ENCODE data around the gene ABHD11. TPM values are rescaled to one million over a fixed set of nuclear protein-coding genes. Genes with fewer than 3 reads are reported as not detected.

Gene ABHD11
- total and polyA plus RNA-seq, 2 donors, result 10.2 to 22.8 TPM

GRCh38 chr7:73702226-73702625, 36.4 kb downstream of the ABHD11 start:
- Histone ChIP-seq H3K27me3 (ENCODE audit: control insufficient read depth in 2 of 2, insufficient read depth in 1 of 2, low read length in 1 of 2) (peaks cover 0 to 13% of the 10 kb centered on the region in 2 donors), H3K27ac (ENCODE audit: low read depth in 1 of 2, low read length in 1 of 2) (no peak overlapping the region), H3K4me1 (ENCODE audit: control insufficient read depth in 2 of 2, insufficient read depth in 2 of 2, low read length in 2 of 2) (peaks cover 14 to 16% of the 10 kb centered on the region in 2 donors), H3K36me3 (ENCODE audit: control insufficient read depth in 2 of 2, insufficient read depth in 2 of 2, low read length in 1 of 2) (peaks cover 20 to 24% of the 10 kb centered on the region in 2 donors), H3K9me3 (ENCODE audit: control insufficient read depth in 2 of 2, insufficient read depth in 1 of 2, low read length in 1 of 2) (no peaks in the 10 kb centered on the region), H3K4me3 (ENCODE audit: low read length in 2 of 2) (no peak overlapping the region)
- DNase-seq (ENCODE audit: low read depth in 6 of 9, low spot score in 9 of 9), result no peak
- WGBS, result 85% methylated on average over 8 of the region's 8 CpGs

GRCh38 chr7:73701357-73701995, 37.1 kb downstream of the ABHD11 start:
- no peak for DNase-seq (ENCODE audit: low read depth in 6 of 9, low spot score in 9 of 9)
- Histone ChIP-seq H3K27me3 (ENCODE audit: control insufficient read depth in 2 of 2, insufficient read depth in 1 of 2, low read length in 1 of 2) (peaks cover 0 to 13% of the 10 kb centered on the region in 2 donors), H3K27ac (ENCODE audit: low read depth in 1 of 2, low read length in 1 of 2) (no peak overlapping the region), H3K4me3 (ENCODE audit: low read length in 2 of 2) (no peak overlapping the region), H3K36me3 (ENCODE audit: control insufficient read depth in 2 of 2, insufficient read depth in 2 of 2, low read length in 1 of 2) (peaks cover 28 to 32% of the 10 kb centered on the region in 2 donors), H3K4me1 (ENCODE audit: control insufficient read depth in 2 of 2, insufficient read depth in 2 of 2, low read length in 2 of 2) (peaks cover 8 to 12% of the 10 kb centered on the region in 2 donors), H3K9me3 (ENCODE audit: control insufficient read depth in 2 of 2, insufficient read depth in 1 of 2, low read length in 1 of 2) (no peaks in the 10 kb centered on the region)
- WGBS, result 71% methylated on average over 13 of the region's 13 CpGs

DNA sequence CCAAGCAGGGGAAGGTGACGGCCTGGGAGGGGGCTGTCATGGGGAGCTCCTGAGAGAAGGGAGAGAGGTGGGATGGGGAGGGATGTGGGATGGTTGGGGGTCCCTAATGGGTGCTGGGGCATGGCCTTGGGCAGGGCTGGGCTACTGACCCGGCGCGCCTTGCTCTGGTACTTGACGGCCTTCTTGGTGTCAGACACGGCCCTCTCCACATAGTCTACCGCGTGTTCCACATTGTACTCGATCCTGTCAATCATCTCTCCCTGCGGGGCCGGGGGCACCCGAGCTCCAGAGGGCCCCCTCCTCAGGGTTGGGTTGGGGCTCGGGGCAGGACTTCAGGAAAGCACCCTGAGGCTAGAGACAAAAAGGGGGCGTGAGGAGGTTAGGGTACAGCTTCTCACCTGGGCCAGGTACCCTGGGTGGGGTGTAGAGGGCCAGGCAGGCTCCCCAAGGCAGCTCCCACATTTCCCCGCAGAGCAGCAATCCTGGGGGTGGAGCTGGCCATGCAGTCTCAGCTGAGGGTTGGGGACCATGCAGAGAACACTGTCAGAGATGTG, 37.9 kb downstream of the ABHD11 start:
- WGBS, result 93% methylated on average over 15 of the region's 15 CpGs
- no peak overlapping the region for H3K4me3 ChIP-seq (ENCODE audit: low read length in 2 of 2)
- DNase-seq (ENCODE audit: low read depth in 6 of 9, low spot score in 9 of 9), result no peak
- no peaks in the 10 kb centered on the region for H3K9me3 ChIP-seq (ENCODE audit: control insufficient read depth in 2 of 2, insufficient read depth in 1 of 2, low read length in 1 of 2)
- peaks cover 3 to 12% of the 10 kb centered on the region in 2 donors for H3K4me1 ChIP-seq (ENCODE audit: control insufficient read depth in 2 of 2, insufficient read depth in 2 of 2, low read length in 2 of 2)
- H3K36me3 ChIP-seq (ENCODE audit: control insufficient read depth in 2 of 2, insufficient read depth in 2 of 2, low read length in 1 of 2), result peaks cover 34 to 38% of the 10 kb centered on the region in 2 donors
- H3K27ac ChIP-seq (ENCODE audit: low read depth in 1 of 2, low read length in 1 of 2), result no peak overlapping the region
- H3K27me3 ChIP-seq (ENCODE audit: control insufficient read depth in 2 of 2, insufficient read depth in 1 of 2, low read length in 1 of 2), result peaks cover 0 to 9% of the 10 kb centered on the region in 2 donors

- H3K27ac ChIP-seq (ENCODE audit: low read depth in 1 of 2, low read length in 1 of 2), result no peak overlapping the region
- DNase-seq (ENCODE audit: low read depth in 6 of 9, low spot score in 9 of 9), result no peak
- no peaks in the 10 kb centered on the region for H3K9me3 ChIP-seq (ENCODE audit: control insufficient read depth in 2 of 2, insufficient read depth in 1 of 2, low read length in 1 of 2)
- H3K4me1 ChIP-seq (ENCODE audit: control insufficient read depth in 2 of 2, insufficient read depth in 2 of 2, low read length in 2 of 2), result peaks cover 3 to 12% of the 10 kb centered on the region in 2 donors
- H3K4me3 ChIP-seq (ENCODE audit: low read length in 2 of 2), result no peak overlapping the region
- 95% methylated on average over 14 of the region's 14 CpGs for WGBS
- H3K27me3 ChIP-seq (ENCODE audit: control insufficient read depth in 2 of 2, insufficient read depth in 1 of 2, low read length in 1 of 2), result peaks cover 0 to 9% of the 10 kb centered on the region in 2 donors
- peaks cover 37 to 42% of the 10 kb centered on the region in 2 donors for H3K36me3 ChIP-seq (ENCODE audit: control insufficient read depth in 2 of 2, insufficient read depth in 2 of 2, low read length in 1 of 2)
Observed at GRCh38 chr7:73700069-73700423, 38.6 kb downstream of the ABHD11 start.

DNA sequence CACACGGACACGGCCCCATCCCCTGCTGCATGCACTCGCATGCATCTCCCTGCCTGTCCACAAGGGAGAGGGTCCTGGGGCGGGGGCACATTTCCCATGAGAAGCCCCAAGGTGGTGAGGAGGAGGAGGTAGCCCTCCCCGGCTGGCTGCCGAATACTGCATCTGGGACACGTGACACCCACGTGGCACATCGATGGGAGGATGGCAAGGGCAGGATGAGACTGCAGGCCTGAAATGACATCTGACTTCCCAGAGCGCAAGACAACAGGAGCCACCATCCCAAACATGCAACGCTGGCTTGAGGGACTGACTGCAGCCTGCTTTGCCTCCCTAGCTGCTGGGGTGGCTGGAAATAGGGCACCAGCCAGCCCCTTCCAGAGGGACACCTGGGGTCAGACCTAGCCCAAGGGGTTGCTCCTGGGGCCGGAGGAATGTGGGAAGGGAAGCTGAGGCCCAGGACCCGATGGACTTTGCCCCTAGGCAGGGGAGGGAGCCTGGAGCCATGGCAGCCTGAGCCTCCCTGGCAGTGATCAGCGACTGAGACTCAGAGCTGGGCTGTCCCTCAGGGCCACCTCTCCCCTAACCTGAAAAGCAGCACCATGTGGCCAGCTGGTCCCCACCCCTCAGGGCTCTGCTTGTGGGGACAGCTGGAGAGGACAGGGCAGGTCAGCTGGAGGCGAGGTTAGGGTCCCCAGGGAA, 39.1 kb downstream of the ABHD11 start:
- Histone ChIP-seq H3K27me3 (ENCODE audit: control insufficient read depth in 2 of 2, insufficient read depth in 1 of 2, low read length in 1 of 2) (peaks cover 0 to 9% of the 10 kb centered on the region in 2 donors), H3K36me3 (ENCODE audit: control insufficient read depth in 2 of 2, insufficient read depth in 2 of 2, low read length in 1 of 2) (peaks cover 39 to 47% of the 10 kb centered on the region in 2 donors), H3K4me1 (ENCODE audit: control insufficient read depth in 2 of 2, insufficient read depth in 2 of 2, low read length in 2 of 2) (peaks cover 3 to 12% of the 10 kb centered on the region in 2 donors), H3K27ac (ENCODE audit: low read depth in 1 of 2, low read length in 1 of 2) (no peak overlapping the region), H3K4me3 (ENCODE audit: low read length in 2 of 2) (no peak overlapping the region), H3K9me3 (ENCODE audit: control insufficient read depth in 2 of 2, insufficient read depth in 1 of 2, low read length in 1 of 2) (no peaks in the 10 kb centered on the region)
- DNase-seq (ENCODE audit: low read depth in 6 of 9, low spot score in 9 of 9), result no peak
- WGBS, result 97% methylated on average over 15 of the region's 15 CpGs

DNA sequence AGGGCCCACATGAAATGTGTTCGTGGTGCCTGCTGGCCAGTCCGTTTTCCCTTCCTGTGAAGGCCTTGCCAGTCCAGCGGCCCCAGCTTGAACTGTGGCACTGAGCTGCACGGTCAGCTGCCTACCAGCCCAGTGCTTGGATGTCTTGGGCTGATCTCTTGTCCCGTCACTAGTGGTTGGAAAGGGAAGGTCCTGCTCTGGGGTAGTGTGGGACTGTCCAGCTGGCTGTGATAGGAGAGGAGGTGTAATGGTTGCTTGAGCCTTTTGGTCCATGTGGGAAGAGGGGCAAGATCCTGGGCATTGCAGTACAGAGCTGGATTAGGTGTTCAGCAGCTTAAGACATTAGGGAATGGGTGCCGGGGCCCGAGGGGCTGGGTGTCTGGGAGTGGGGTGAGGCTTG, 40.2 kb downstream of the ABHD11 start:
- no peak for DNase-seq (ENCODE audit: low read depth in 6 of 9, low spot score in 9 of 9)
- no peak overlapping the region for H3K4me3 ChIP-seq (ENCODE audit: low read length in 2 of 2)
- 97% methylated on average over 7 of the region's 7 CpGs for WGBS
- H3K27me3 ChIP-seq (ENCODE audit: control insufficient read depth in 2 of 2, insufficient read depth in 1 of 2, low read length in 1 of 2), result peaks cover 0 to 6% of the 10 kb centered on the region in 2 donors
- H3K36me3 ChIP-seq (ENCODE audit: control insufficient read depth in 2 of 2, insufficient read depth in 2 of 2, low read length in 1 of 2), result peaks cover 50 to 58% of the 10 kb centered on the region in 2 donors
- no peak overlapping the region for H3K27ac ChIP-seq (ENCODE audit: low read depth in 1 of 2, low read length in 1 of 2)
- H3K4me1 ChIP-seq (ENCODE audit: control insufficient read depth in 2 of 2, insufficient read depth in 2 of 2, low read length in 2 of 2), result peaks cover 2 to 5% of the 10 kb centered on the region in 2 donors
- peaks cover 0 to 3% of the 10 kb centered on the region in 2 donors for H3K9me3 ChIP-seq (ENCODE audit: control insufficient read depth in 2 of 2, insufficient read depth in 1 of 2, low read length in 1 of 2)

DNA sequence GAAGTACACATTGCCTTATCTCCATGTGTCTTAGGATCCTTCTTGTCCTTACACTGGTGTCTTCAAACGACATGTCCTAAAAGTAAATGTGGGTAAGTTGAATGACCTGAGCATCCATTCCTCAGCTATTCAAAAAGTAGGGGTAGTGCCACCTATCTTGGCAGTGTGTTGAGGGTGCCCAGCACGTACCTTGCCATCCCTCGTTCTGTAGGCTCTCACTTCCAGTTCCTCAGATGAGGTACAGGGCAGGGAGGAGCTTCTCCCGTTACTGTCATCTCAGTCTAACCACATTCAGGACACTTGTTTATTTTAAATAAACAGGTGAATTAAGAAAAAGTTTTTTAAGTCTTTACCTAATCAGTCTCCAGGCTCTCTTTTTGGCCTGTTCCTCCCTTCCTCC, 42.2 kb downstream of the ABHD11 start:
- WGBS, result 94% methylated on average over 4 of the region's 4 CpGs
- DNase-seq (ENCODE audit: low read depth in 6 of 9, low spot score in 9 of 9), result no peak
- H3K27me3 ChIP-seq (ENCODE audit: control insufficient read depth in 2 of 2, insufficient read depth in 1 of 2, low read length in 1 of 2), result no peaks in the 10 kb centered on the region
- H3K4me1 ChIP-seq (ENCODE audit: control insufficient read depth in 2 of 2, insufficient read depth in 2 of 2, low read length in 2 of 2), result no peaks in the 10 kb centered on the region
- peaks cover 67 to 76% of the 10 kb centered on the region in 2 donors for H3K36me3 ChIP-seq (ENCODE audit: control insufficient read depth in 2 of 2, insufficient read depth in 2 of 2, low read length in 1 of 2)
- H3K9me3 ChIP-seq (ENCODE audit: control insufficient read depth in 2 of 2, insufficient read depth in 1 of 2, low read length in 1 of 2), result peaks cover 0 to 3% of the 10 kb centered on the region in 2 donors
- H3K4me3 ChIP-seq (ENCODE audit: low read length in 2 of 2), result no peak overlapping the region
- no peak overlapping the region for H3K27ac ChIP-seq (ENCODE audit: low read depth in 1 of 2, low read length in 1 of 2)

- peaks cover 0 to 3% of the 10 kb centered on the region in 2 donors for H3K9me3 ChIP-seq (ENCODE audit: control insufficient read depth in 2 of 2, insufficient read depth in 1 of 2, low read length in 1 of 2)
- no peak for DNase-seq (ENCODE audit: low read depth in 6 of 9, low spot score in 9 of 9)
- peaks cover 70 to 78% of the 10 kb centered on the region in 2 donors for H3K36me3 ChIP-seq (ENCODE audit: control insufficient read depth in 2 of 2, insufficient read depth in 2 of 2, low read length in 1 of 2)
- H3K27me3 ChIP-seq (ENCODE audit: control insufficient read depth in 2 of 2, insufficient read depth in 1 of 2, low read length in 1 of 2), result no peaks in the 10 kb centered on the region
- WGBS, result 96% methylated on average over 7 of the region's 7 CpGs
- no peak overlapping the region for H3K27ac ChIP-seq (ENCODE audit: low read depth in 1 of 2, low read length in 1 of 2)
- H3K4me1 ChIP-seq (ENCODE audit: control insufficient read depth in 2 of 2, insufficient read depth in 2 of 2, low read length in 2 of 2), result no peaks in the 10 kb centered on the region
- H3K4me3 ChIP-seq (ENCODE audit: low read length in 2 of 2), result no peak overlapping the region
Observed at GRCh38 chr7:73690646-73691045, 48.0 kb downstream of the ABHD11 start.

GRCh38 chr7:73688288-73688687, 50.3 kb downstream of the ABHD11 start:
- DNase-seq (ENCODE audit: low read depth in 6 of 9, low spot score in 9 of 9), result no peak
- no peak overlapping the region for H3K4me3 ChIP-seq (ENCODE audit: low read length in 2 of 2)

More at GRCh38 chr7:73688288-73688687, 50.3 kb downstream of the ABHD11 start:
- no peaks in the 10 kb centered on the region for H3K27me3 ChIP-seq (ENCODE audit: control insufficient read depth in 2 of 2, insufficient read depth in 1 of 2, low read length in 1 of 2)
- H3K27ac ChIP-seq (ENCODE audit: low read depth in 1 of 2, low read length in 1 of 2), result no peak overlapping the region
- 98% methylated on average over 8 of the region's 8 CpGs for WGBS
- peaks cover 48 to 60% of the 10 kb centered on the region in 2 donors for H3K36me3 ChIP-seq (ENCODE audit: control insufficient read depth in 2 of 2, insufficient read depth in 2 of 2, low read length in 1 of 2)
- H3K4me1 ChIP-seq (ENCODE audit: control insufficient read depth in 2 of 2, insufficient read depth in 2 of 2, low read length in 2 of 2), result peaks cover 6% of the 10 kb centered on the region in 2 donors
- no peaks in the 10 kb centered on the region for H3K9me3 ChIP-seq (ENCODE audit: control insufficient read depth in 2 of 2, insufficient read depth in 1 of 2, low read length in 1 of 2)

Data from thymus (tissue), 11 donors.